ENCODE measurements around the gene NEK9.

NEK9 gene

DNA sequence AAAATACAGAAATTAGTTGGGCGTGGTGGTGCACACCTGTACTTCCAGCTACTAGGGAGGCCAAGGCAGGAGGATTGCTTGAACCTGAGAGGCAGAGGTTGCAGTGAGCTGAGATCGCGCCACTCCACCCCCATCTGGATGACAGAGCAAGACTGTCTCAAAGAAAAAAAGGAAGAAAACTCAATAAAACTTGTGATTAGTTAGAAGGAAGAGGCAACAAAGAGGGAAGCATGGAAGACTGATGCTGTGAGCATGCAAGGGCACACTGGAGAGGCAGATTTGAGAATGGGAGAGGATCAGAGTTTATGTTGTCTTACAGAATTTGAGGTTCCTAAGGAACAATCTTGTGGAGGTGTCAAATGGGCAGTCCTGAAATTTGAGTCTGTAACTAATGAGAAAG, 60.2 kb downstream of the NEK9 start:
- no peak for DNase-seq (ENCODE audit: low read depth)

DNA sequence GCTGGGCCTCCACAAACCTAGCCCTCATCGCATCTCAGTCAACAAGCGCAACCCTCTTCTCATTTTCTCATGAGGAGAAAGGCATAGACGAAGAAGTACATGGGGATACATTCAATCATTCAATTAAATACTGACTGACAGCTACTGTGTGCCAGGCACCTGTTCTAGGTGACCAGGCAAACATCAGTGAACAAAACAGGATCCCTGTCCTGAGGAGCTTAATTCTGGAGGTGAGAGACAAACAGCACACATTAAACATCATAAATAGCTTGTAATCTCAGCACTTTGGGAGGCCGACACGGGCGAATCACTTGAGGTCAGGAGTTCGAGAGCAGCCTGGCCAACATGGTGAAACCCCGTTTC, 62.7 kb downstream of the NEK9 start:
- DNase-seq (ENCODE audit: low read depth) = no peak

DNA sequence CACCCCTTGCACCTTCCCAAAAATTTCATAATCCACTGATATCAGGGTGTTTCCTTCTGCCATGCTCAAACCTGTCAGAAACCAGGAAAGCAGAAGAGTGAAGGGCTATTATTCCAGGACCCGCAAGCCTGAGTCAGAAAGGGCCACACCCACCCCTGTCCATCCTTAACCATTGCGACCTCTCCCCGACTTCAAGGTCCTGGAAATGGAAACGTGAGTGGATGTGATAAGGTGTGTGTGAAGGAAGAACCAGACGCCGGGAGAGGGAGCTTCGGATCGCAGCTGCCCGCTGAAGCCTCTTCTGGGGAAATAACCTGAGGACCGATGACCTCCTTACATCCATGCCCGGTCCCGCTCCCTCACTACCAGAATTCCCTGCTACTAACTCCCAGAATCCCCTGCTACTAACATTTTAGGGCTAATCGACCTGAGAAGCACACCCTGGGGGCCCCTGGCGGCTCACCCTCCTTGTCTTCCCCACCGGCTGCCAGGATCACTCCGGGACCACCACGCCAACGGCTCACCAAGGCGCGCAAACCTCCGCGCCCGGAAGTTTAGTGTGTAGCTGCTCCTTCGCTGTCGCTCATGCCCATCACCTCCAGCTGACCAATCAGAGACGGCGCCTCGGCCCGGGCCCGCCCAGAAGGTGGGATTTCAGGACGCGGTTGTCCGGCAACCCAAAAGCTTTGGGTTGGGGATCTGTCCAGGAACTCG, 63.2 kb downstream of the NEK9 start, which contains the start of gene ACYP1:
ACYP1 (minus strand) TSS at position 534 of the 714 bp plus-strand sequence; CDS start at position 63, 471 bp downstream.
- DNase-seq (ENCODE audit: low read depth) = no peak

DNA sequence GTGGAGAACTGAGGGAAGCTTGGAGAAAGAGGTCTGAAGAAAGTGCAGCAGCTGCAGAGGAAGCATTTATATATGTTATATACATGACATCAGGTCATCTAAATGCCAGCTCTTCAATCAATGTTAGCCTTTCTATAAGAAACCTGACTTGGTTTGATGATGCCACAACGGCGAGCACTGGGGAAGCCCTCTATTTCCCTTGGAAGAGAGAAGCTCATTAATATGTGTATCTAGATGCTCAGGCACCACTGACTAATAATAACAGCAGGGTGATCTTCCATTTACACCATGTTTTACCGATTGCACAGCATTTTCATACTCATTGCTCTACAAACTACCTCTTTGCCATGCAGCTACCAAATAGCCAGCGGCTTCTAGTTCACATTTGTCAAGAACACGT, 63.8 kb downstream of the NEK9 start:
- DNase-seq (ENCODE audit: low read depth) = no peak

DNA sequence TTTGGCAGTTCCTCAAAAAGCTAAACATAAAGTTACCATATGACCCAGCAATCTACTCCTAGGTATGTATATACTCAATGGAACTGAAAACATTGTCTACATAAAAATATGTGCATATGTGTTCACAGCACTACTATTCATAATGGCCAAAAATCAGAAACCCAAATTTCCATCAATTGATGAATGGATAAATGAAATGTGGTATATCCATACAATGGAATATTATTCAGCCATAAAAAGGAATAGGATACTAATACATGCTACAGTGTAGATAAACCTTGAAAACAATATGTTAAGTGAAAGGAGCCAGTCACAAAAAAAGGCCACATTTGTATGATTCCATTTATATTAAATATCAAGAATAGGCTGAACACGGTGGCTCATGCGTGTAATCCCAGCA, 66.4 kb downstream of the NEK9 start:
- no peak for DNase-seq (ENCODE audit: low read depth)

DNA sequence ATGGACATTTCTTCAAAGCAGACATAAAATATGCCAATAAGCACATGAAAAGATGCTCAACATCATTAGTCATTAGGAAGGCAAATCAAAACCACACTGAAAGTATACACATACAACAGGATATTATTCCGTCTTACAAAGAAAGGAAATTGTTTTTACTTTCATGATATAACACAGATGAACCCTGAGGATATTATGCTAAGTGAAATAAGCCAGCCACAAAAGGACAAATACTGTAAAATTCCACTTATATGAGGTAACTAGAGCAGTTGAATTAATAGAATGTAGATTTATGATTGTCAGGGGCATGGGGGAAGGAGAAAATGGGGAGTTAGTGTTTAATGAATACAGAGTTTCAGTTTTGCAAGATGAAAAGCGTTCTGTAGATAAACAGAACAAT, 67.2 kb downstream of the NEK9 start:
- no peak for DNase-seq (ENCODE audit: low read depth)

DNA sequence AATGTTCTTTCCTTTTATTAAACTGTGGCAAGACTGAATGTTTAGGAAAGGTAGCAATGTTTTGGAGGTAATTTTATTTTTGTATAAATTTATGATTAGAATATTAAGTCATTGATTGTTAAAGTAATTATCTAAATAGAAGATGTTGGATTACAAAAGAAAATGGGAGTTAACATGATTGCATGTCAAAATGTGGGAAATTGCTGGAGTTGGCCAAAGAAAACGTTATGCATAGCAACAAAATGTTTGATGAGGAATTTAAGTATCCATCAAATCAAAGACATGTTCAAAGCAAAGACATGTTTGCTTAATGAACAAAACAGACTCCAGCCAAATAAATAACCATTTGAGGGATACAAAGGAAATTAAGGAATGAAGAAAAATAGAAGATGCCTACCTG, 72.4 kb downstream of the NEK9 start:
- no peak for DNase-seq (ENCODE audit: low read depth)

DNA sequence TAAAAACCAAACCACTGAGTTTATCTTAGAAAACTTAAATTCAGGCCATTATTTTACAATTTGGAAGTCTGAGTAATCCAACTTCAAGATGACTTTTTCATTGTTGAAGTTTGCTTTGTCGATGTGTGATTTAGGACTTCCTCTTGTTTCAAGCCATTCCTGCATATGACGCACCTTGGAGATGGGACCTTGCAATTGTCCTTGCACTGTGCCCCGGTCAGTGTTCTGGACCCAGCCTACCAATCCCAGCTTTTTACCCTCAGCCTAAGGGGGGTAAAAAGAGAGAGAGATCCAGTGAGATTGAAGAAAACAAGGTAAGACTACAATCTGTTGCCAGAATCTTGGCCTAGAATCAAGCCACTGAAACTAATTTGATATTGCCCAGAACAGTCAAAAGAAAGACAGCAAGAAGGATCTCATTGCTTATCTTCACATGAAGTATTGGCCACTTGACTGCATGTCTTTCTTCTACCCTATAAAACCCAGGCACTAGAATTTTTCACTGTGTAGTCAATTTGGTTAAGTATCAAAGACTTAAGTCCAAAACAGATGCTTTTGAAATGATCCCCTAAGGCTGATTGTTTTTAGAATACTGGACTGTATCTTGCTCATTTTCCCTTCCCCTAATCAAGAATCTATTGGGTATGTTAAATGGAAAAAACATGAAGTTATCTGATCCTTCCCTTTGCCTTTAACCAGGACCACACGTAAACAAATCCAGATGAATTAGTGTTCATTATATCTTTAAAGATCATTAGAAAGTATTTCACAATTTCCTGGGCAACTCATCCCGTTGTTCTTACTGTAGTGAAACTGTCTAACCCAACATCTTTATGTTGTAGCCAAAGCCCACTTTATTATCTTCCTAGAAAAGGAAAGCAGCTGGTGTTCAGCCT, 73.2 kb downstream of the NEK9 start:
- no peak for DNase-seq (ENCODE audit: low read depth)

DNA sequence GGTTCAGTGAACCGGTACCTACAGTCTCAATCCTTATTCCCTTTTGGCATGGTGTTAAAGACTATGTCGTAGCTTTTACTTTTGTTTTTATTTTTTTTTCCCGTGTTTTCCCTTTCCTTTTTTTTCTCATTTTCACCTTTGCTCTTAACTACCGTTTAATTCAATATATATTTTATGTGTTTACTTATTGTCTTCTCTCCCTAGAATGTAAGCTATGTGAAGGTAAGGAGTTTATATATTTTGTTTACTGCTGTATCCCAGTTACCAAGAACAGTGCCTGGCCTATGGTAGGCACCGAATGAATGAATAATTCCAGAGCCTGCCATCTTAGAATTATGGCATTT, 75.3 kb downstream of the NEK9 start:
- DNase-seq (ENCODE audit: low read depth) = no peak

DNA sequence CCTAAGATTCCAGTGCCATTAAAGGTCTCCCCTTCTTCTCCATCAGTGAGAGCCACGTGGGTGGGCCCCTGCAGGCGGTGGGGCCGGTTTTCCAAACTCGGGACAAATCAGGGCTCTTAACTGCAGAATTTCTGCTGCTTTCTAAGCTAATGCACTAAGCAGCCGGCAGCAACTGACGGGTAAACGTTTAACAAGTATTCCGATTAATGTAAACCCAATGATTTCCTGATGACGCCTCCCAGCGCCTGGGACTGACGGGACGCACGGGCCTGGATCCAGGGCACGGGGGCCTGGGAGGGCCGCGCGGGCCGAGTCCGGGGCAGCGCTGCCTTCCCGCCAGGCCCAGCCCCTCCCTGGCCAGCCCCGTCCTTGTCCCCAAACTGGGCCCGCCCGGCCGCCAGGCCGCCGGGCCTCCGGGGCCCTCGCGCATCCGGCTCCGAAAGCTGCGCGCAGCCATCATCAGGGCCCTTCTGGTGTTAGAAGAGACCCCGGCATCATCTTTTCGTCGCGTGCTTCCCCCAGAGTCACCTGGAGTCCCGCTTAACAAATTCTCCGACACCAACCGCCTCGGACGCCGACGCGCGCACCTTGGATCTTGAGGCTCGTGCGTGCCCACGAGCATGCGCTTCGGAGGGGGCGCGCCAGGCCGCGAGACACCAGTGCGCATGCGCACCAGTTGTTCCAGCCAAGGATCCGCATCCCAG, 75.8 kb downstream of the NEK9 start, which contains the start of gene MLH3:
MLH3 (minus strand) TSS at position 616 of the 704 bp plus-strand sequence. CDS start 1,812 bp downstream, outside the sequence.
- no peak for DNase-seq (ENCODE audit: low read depth)

DNA sequence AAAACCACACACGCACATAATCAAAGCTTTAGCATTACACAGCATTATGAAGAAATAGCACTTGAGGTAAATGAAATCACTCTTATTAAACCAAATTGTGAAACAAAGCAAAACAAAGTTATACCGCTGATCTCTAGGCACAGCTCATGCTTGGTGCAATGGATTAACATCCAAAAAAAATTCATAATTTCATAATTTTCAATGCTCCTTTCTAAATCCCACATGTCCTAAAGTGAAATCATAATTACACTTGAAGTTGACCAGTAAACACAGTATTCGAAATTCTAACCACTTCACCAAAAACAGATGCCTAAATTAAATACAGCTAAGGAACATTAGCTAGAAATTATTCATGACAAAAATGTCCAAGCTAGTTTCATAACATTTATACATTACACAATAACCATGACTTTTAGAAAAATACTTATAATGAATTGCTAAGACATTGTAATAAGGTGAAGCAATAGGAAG, 77.1 kb downstream of the NEK9 start:
- DNase-seq (ENCODE audit: low read depth) = no peak

DNA sequence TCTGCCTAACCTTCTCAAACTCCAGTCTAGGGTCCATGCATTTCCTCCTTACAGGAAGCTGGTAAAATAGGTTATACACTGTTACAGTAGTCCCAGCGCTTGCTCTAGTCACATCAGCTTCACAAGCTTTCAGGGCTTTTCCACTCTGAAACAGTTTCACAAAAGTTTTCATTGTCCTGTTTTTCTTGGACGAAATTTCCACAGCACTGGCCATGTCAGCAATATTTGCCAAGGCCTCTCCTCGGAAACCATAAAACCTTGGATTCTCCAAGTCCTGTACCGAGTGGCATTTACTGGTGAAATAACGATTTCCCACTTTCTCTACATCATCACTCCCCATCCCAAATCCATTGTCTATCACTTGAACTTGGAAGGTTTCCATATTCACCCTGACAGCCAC, 77.7 kb downstream of the NEK9 start:
- no peak for DNase-seq (ENCODE audit: low read depth)

DNA sequence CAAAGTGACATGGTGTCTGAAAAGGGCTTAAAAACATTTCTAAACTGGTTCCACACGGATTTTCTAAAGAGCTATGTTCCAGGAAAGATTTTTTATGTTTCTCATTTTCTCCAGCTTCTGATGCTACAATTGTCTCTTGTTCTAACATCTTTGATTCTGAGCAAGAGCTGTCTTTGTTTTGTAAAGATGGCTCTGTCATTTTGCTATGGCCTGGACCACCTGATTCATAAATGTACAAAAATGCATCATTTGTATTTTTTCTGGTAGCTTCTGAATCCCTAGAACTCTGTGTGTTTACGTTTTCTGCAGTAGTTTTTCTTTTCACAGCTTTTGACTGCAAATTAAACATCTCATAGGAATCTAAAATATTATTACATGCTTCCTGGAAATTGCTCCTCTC, 78.7 kb downstream of the NEK9 start:
- DNase-seq (ENCODE audit: low read depth) = no peak

DNA sequence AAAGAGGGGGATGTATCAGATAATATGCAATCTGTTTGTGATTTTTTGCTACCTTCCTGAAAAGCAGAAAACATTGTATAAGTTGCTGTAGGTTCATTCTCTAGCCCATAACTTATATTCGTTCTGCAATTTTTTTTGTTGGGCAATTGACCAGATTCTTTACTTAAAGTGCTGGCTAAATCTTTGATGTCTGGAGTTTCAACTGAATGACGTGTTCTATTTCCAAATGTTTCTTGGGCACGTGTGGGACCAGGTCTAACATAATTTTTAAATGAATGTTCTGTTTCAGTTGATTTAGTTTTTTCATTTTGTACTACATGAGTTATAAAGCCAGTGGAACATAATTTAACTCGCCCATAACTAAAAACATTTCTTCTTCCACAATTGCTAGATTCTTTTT, 79.3 kb downstream of the NEK9 start:
- no peak for DNase-seq (ENCODE audit: low read depth)

DNA sequence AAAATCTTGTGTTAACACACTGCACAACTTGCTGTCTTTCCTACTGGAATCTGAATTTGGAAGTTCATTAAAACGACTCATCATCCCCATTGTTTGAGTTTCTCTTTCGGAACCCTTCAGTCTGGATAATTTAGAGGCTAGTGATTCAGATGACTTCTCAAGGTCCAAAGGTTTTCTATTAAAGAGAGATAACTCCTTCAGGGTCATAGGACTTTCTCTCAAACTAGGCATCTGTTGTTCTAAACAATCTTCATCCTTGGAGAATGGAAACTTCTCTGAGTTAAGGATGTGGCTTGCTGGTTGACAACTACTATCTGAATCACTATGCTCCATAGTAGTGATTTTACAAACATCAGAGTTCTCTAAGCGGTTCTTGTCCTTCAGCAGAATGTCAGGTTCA, 79.9 kb downstream of the NEK9 start:
- no peak for DNase-seq (ENCODE audit: low read depth)

DNA sequence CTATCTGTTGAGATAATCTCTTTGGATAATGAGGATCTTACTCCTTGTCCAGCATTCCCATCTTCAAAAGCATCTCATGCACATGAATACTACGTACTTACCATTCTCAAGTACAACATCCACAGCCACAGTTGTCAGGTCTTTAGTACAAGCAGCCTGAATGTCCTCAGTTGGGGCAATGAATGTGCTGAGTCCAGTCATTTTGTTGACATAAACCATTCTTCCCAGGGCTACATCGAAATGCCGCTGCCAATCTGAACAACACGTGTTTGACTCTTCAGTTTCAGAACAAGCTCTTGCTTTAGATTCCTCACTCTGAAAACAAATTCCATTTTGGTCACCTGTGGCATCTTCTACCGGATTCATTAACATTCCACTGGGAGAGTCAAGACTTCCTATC, 80.6 kb downstream of the NEK9 start:
- no peak for DNase-seq (ENCODE audit: low read depth)

DNA sequence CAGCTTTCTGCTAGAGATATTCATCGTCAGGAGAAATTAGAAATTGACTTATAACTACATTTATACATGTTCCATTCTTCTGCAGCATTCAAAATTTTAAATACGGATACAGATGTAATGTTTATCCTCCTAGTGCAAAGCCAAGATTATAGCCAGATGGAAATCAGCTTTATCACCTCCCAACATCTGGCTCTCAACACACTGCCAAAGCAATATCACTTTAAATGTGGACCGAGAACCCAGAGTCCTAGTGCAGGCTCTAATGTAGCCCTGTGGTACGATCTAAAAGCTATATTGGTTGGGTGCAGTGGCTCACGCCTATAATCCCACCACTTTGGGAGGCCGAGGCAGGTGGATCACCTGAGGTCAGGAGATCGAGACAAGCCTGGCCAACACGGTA, 82.1 kb downstream of the NEK9 start:
- no peak for DNase-seq (ENCODE audit: low read depth)

DNA sequence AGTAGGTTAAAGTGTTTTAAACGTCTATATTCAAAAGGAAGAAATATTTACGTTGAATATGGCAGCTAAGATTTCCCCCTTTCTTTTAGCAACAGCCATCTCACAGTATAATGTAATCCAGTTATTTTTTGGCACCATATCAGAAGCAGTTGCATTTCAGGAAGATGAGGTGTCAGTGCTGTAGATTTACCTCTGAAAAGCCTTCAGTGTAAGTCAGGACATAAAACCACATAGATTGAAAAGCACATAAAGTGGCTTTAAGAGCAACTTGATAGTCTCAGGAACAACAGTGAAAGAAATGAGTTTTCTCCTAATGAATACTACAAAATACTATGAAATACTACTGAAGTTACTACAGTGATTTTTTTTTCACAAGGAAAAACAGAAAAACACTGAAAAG, 82.5 kb downstream of the NEK9 start:
- DNase-seq (ENCODE audit: low read depth) = no peak

DNA sequence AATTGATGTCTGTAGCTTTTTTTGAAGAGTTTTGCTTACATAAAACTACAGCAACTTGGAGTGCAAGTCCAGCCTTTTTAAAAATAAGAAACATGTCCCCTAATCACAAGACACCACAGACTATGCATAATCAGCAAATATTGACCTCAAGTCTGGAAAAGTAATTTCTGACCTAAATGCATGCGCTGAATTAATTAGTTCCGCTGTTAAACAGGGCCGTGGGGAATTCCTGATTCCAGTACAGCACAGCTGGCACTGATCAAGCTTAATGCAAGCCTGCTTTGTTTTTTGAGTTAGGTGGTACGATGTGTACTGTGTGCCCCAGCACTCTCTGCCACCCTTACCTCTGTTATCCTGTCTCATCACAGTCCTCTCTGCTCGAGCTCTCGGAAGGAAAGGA, 84.8 kb downstream of the NEK9 start:
- no peak for DNase-seq (ENCODE audit: low read depth)

DNA sequence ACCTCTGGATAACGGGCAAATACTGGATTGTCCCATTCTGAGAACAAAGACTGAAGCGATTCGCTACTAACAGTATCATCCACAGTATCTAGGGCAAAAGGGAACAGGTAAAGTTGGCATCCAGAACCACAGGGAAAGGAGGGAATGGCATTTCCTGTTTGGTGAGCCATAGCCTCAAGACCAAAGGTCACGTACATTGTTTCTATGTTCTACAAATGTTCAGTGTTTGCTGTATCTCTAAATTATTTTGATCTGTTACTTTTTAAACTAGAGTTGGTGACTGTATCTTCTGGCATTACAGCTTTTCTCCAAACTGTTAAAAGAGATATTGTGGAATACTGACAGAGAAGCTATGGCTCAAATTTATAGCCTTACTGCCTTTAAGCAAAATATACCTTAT, 85.2 kb downstream of the NEK9 start:
- DNase-seq (ENCODE audit: low read depth) = no peak

DNA sequence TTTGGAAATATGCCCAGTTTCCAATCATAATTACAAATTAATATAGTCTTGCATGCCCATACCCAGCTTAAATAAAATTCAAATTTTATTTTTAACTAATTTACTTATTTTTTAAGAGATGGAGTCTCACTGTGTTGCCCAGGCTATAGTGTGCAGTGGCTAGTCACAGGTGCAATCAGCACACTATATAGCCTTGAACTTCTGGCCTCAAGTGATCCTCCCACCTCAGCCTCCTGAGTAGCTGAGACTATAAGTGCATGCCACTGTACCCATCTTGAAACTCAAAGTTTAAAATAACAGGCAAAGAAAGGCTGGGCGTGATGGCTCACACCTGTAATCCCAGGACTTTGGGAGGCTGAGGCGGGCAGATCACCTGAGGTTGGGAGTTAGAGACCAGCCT, 85.9 kb downstream of the NEK9 start:
- DNase-seq (ENCODE audit: low read depth) = no peak

DNA sequence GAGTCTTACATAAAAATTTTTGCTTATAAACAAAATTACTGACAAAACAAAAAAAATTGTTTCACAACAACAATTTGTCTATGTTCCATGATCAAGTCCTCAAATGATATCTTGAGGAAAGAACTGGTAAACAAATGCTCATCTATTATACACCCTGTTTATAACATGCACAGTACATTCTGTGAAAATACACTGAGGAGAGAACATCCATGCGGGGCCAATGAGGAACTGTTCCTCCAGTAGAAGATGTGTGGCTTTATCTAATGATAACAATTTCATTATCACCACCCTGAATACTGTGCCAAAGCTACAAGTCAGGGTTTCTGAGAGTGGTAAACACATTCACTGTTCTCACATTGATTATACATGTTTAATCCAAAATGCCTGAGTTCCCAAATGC, 86.3 kb downstream of the NEK9 start:
- DNase-seq (ENCODE audit: low read depth) = no peak

DNA sequence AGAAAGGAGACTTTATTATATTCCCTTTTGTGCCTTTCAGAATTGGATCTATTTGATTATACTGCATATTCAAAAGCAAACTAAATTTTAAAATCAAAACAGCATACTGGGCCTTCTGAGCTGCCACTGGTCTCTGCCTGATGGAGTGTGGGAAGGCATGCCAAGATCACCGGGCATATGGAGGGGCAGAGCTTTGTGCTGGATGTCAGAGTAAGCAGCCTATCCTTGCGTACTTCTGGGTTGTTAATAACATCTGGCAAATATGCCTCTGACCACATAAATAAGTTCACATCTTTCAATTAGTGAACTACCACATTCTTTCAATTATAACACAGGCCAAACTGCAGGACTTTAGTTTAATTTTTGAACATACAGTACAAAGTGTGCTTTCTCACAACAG, 93.9 kb downstream of the NEK9 start:
- no peak for DNase-seq (ENCODE audit: low read depth)
